GM12878 (cell line): ENCODE measurements around the gene NSDHL. TPM values are rescaled to one million over a fixed set of nuclear protein-coding genes. Genes with fewer than 3 reads are reported as not detected.

Experiments
- ATAC-seq: fragments of 200-7000 bp; cut with Tn5 transposase; 3 replicates; pipeline ENCODE4 v1.9.1; 2020; ENCODE audit warnings: mild to moderate bottlenecking, moderate library complexity
- BruUV-seq: library from RNA; stranded (reverse); fragments of 400-500 nt; replicated peaks from 2 replicates; lab custom pipeline; 2021; lab: Mats Ljungman, UMichigan
- CTCF ChIA-PET: fragments of 300-600 bp; sonication (Branson Sonifier 250); formaldehyde crosslinking; extraction: SDS; loops from one replicate; lab custom pipeline; 2021; ENCODE audit warnings: inconsistent platforms; lab: Yijun Ruan, JAX
- POLR2A ChIA-PET: fragments of 350-600 bp; formaldehyde crosslinking; extraction: SDS; loops from one replicate; lab custom pipeline; 2021; ENCODE audit warnings: inconsistent platforms; lab: Charles Lee
- RAD21 ChIA-PET: fragments of 300-600 bp; sonication (Branson Sonifier 250); formaldehyde crosslinking; loops from one replicate; lab custom pipeline; 2023; ENCODE audit warnings: antibody characterized with exemption; ENCODE audit not compliant: unreplicated experiment; lab: Charles Lee
- SMC1A ChIA-PET: fragments of 300-600 bp; sonication (Branson Sonifier 250); formaldehyde crosslinking; loops from one replicate; lab custom pipeline; 2023; ENCODE audit not compliant: unreplicated experiment, uncharacterized antibody; lab: Charles Lee
- DNase-seq: peaks from one replicate; pipeline ENCODE4 v3.0.0-alpha.2; 2011; ENCODE audit warnings: low read depth, low spot score
- FAIRE-seq: peaks from 3 replicates; lab custom pipeline; 2011; peaks lifted over from hg19 to GRCh38; lab: Jason Lieb, UNC
- H2AFZ ChIP-seq: 2 replicates; pipeline ENCODE4 v1.6.0; 2011; ENCODE audit warnings: low read depth, low read length, control low read depth; ENCODE audit not compliant: control insufficient read depth
- H3K27ac ChIP-seq: 2 replicates; pipeline ENCODE4 v1.5.1; 2011; ENCODE audit warnings: control low read depth; ENCODE audit not compliant: control insufficient read depth, insufficient read depth
- H3K27me3 ChIP-seq, 2 experiments: replicated peaks in 1 of 2; 2 replicates each; pipeline versions ENCODE4 v1.6.0 to v1.6.1; 2011; ENCODE audit warnings: low read length in 1 of 2; ENCODE audit not compliant: control insufficient read depth in 2 of 2, insufficient read depth in 2 of 2
- H3K36me3 ChIP-seq, 2 experiments: 2 replicates each; pipeline ENCODE4 v1.5.1; 2011; ENCODE audit warnings: low read length in 1 of 2; ENCODE audit not compliant: control insufficient read depth in 2 of 2, insufficient read depth in 2 of 2
- H3K4me1 ChIP-seq: 2 replicates; pipeline ENCODE4 v1.6.1; 2011; ENCODE audit warnings: mild to moderate bottlenecking, low read length, moderate library complexity, mixed read lengths; ENCODE audit not compliant: control insufficient read depth, insufficient read depth
- H3K4me2 ChIP-seq: 2 replicates; pipeline ENCODE4 v1.6.0; 2011; ENCODE audit warnings: control low read depth; ENCODE audit not compliant: control insufficient read depth, insufficient read depth
- H3K4me3 ChIP-seq: fragments of 200-600 bp; sonication (generic); 2 replicates; pipeline ENCODE4 v1.5.1; 2016
- H3K79me2 ChIP-seq: 2 replicates; pipeline ENCODE4 v1.6.0; 2011; ENCODE audit warnings: low read length; ENCODE audit not compliant: control insufficient read depth, insufficient read depth
- H3K9ac ChIP-seq: 2 replicates; pipeline ENCODE4 v1.8.0; 2011; ENCODE audit warnings: low read length, control low read depth, mixed read lengths; ENCODE audit not compliant: control insufficient read depth, insufficient read depth
- H3K9me3 ChIP-seq: replicated peaks from 3 replicates; pipeline ENCODE4 v1.5.1; 2011; ENCODE audit warnings: mild to moderate bottlenecking, low read length; ENCODE audit not compliant: control insufficient read depth, insufficient read depth
- H4K20me1 ChIP-seq: 2 replicates; pipeline ENCODE4 v1.6.0; 2011; ENCODE audit not compliant: control insufficient read depth, insufficient read depth
- FOS ChIP-seq: IDR thresholded peaks from 3 replicates; pipeline ENCODE4 v1.6.1; 2011; ENCODE audit warnings: borderline replicate concordance; ENCODE audit not compliant: insufficient read length; ENCODE audit errors: extremely low read depth
- MTA2 ChIP-seq: fragments of 450-650 bp; IDR thresholded peaks from 2 replicates; pipeline ENCODE4 v1.6.1; 2016; ENCODE audit warnings: low read depth, mild to moderate bottlenecking, moderate library complexity
- RCOR1 ChIP-seq: conservative IDR thresholded peaks from 2 replicates; pipeline ENCODE4 v1.6.1; 2012; ENCODE audit warnings: low read depth, low read length, improper control_type of control experiment
- SIX5 ChIP-seq: IDR thresholded peaks from 2 replicates; pipeline ENCODE4 v1.6.1; 2011; ENCODE audit warnings: mild to moderate bottlenecking, low read depth, low read length, moderate library complexity; ENCODE audit not compliant: severe bottlenecking
- SMARCA5 ChIP-seq: fragments of 450-650 bp; IDR thresholded peaks from 2 replicates; pipeline ENCODE4 v1.6.1; 2017; ENCODE audit warnings: mild to moderate bottlenecking
- ZBED1 ChIP-seq: IDR thresholded peaks from 2 replicates; pipeline ENCODE4 v1.6.1; 2016; ENCODE audit warnings: borderline replicate concordance
- ZNF622 ChIP-seq: fragments of 450-650 bp; IDR thresholded peaks from 2 replicates; pipeline ENCODE4 v1.6.1; 2017; ENCODE audit warnings: mild to moderate bottlenecking, inconsistent platforms
- WGBS: methylation state at CpG from one replicate; pipeline ENCODE4 v1.1.6; 2016; ENCODE audit warnings: low lambda C conversion rate; ENCODE audit not compliant: insufficient replicate concordance, insufficient coverage; ENCODE audit errors: missing lambda C conversion rate; 5-methylcytosine and 5-hydroxymethylcytosine counted together
- in situ Hi-C: fragments of 300-500 bp; cut with MboI; formaldehyde crosslinking; loops from 9 replicates; pipeline ENCODE4 v1.14.3; 2018; ENCODE audit warnings: mixed read lengths
- intact Hi-C: fragments of 100-400 bp; cut with micrococcal nuclease; formaldehyde crosslinking; loops from one replicate; pipeline ENCODE4 v1.14.2; 2022; ENCODE audit not compliant: unreplicated experiment
- polyA plus RNA-seq, 11 experiments: library from polyadenylated mRNA; depleted of rRNA in 4 of 11; unstranded in 6 of 11; stranded (reverse) in 5 of 11; fragments of >200 nt; fragmentation: Nextera tagmentation in 4 of 11; fragmentation: Illumina TruSeq in 1 of 11; extraction: Ambion mirVana in 4 of 11; extraction: Trizol in 1 of 11; gene quantifications; 1 replicate in 1 of 11; 2 replicates in 10 of 11; pipeline versions ENCODE4 v1.2.1 to v1.2.3, GENCODE V29; 2011 to 2016; ENCODE audit warnings: inconsistent platforms in 2 of 11, missing spikeins in 2 of 11, low read depth in 1 of 11
- total RNA-seq, 4 experiments: library from RNA; depleted of rRNA in 3 of 4; stranded (reverse); fragments of >200 nt in 3 of 4; fragmentation: Illumina TruSeq in 1 of 4; extraction: Trizol in 1 of 4; gene quantifications; 2 replicates each; pipeline versions ENCODE4 v1.2.1 to v1.2.3, GENCODE V29; 2013 to 2021
- TF ChIP-seq, protein P1 (sequence below): fragments of 450-650 bp; IDR thresholded peaks from 2 replicates; pipeline ENCODE4 v1.6.1; 2017; ENCODE audit warnings: borderline replicate concordance
- TF ChIP-seq, protein P2 (sequence below): fragments of 450-650 bp; IDR thresholded peaks from 2 replicates; pipeline ENCODE4 v1.6.1; 2017; ENCODE audit warnings: antibody characterized with exemption, mild to moderate bottlenecking, moderate library complexity
- TF ChIP-seq, protein P3 (sequence below): IDR thresholded peaks from 2 replicates; pipeline ENCODE4 v1.6.1; 2012; ENCODE audit warnings: low read depth, low read length, improper control_type of control experiment

Gene NSDHL
- total and polyA plus RNA-seq, 10 of the 15 experiments (the other 5 are each of a cell fraction or from before 2014, with no cell fraction given): 16.9 to 37.1 (median 26.9) TPM

DNA sequence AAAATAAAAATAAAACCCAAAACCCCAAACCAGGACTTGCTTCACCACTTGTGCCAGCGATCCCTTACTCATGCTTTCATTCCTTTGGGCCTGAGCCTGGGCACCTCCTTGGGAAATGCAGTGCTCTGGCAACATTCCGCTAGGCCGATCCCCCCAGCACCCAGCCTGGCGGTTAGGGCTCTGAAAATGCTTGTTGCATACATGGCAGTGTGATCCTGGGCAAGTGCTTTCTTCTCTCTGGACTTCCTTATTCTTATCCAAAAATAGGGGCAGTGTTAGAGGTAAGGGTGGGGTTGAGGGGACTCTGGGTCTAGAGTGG is 71.6 kb downstream of the NSDHL start:
- Histone ChIP-seq H3K9me3 (no peaks in the 10 kb centered on the region), H3K27ac (no peak overlapping the region), H3K36me3 (no peaks in the 10 kb centered on the region), H4K20me1 (no peaks in the 10 kb centered on the region), H3K4me2 (no peak overlapping the region), H3K4me1 (no peaks in the 10 kb centered on the region), H3K27me3 (no peaks in the 10 kb centered on the region), H2AFZ (no peak overlapping the region), H3K79me2 (no peaks in the 10 kb centered on the region), H3K4me3 (no peak overlapping the region), H3K9ac (no peak overlapping the region)
- ChIA-PET CTCF (interaction anchor here (0.7 to 0.8 kb wide), 2 partner anchors 11 to 13 kb away, joined by 3 read pairs; no protein-coding TSS in a partner anchor), SMC1A (no interaction called here), RAD21 (no interaction called here), POLR2A (no interaction called here)
- BruUV-seq: no TSS peak
- intact Hi-C loops (no loop called here), in situ Hi-C loops (no loop called here)
- FAIRE-seq: no peak
- WGBS: 79% methylated on average over 4 of the region's 4 CpGs
- ATAC-seq: no peak
- DNase-seq: no peak
- TF ChIP-seq, protein P1, sequence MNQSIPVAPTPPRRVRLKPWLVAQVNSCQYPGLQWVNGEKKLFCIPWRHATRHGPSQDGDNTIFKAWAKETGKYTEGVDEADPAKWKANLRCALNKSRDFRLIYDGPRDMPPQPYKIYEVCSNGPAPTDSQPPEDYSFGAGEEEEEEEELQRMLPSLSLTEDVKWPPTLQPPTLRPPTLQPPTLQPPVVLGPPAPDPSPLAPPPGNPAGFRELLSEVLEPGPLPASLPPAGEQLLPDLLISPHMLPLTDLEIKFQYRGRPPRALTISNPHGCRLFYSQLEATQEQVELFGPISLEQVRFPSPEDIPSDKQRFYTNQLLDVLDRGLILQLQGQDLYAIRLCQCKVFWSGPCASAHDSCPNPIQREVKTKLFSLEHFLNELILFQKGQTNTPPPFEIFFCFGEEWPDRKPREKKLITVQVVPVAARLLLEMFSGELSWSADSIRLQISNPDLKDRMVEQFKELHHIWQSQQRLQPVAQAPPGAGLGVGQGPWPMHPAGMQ: no peak
- TF ChIP-seq RCOR1 (no peak), FOS (no peak), SIX5 (no peak), MTA2 (no peak), ZNF622 (no peak), ZBED1 (no peak), SMARCA5 (no peak)
- TF ChIP-seq, protein P2, sequence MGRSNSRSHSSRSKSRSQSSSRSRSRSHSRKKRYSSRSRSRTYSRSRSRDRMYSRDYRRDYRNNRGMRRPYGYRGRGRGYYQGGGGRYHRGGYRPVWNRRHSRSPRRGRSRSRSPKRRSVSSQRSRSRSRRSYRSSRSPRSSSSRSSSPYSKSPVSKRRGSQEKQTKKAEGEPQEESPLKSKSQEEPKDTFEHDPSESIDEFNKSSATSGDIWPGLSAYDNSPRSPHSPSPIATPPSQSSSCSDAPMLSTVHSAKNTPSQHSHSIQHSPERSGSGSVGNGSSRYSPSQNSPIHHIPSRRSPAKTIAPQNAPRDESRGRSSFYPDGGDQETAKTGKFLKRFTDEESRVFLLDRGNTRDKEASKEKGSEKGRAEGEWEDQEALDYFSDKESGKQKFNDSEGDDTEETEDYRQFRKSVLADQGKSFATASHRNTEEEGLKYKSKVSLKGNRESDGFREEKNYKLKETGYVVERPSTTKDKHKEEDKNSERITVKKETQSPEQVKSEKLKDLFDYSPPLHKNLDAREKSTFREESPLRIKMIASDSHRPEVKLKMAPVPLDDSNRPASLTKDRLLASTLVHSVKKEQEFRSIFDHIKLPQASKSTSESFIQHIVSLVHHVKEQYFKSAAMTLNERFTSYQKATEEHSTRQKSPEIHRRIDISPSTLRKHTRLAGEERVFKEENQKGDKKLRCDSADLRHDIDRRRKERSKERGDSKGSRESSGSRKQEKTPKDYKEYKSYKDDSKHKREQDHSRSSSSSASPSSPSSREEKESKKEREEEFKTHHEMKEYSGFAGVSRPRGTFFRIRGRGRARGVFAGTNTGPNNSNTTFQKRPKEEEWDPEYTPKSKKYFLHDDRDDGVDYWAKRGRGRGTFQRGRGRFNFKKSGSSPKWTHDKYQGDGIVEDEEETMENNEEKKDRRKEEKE: no peak
- TF ChIP-seq, protein P3, sequence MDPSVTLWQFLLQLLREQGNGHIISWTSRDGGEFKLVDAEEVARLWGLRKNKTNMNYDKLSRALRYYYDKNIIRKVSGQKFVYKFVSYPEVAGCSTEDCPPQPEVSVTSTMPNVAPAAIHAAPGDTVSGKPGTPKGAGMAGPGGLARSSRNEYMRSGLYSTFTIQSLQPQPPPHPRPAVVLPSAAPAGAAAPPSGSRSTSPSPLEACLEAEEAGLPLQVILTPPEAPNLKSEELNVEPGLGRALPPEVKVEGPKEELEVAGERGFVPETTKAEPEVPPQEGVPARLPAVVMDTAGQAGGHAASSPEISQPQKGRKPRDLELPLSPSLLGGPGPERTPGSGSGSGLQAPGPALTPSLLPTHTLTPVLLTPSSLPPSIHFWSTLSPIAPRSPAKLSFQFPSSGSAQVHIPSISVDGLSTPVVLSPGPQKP: no peak
